ENCODE results near the gene ANKH. TPM values are rescaled to one million over a fixed set of nuclear protein-coding genes. Genes with fewer than 3 reads are reported as not detected.

The ANKH gene
- total and polyA plus RNA-seq, 12 donors: 4.8 to 45.6 (median 30.9) TPM

DNA sequence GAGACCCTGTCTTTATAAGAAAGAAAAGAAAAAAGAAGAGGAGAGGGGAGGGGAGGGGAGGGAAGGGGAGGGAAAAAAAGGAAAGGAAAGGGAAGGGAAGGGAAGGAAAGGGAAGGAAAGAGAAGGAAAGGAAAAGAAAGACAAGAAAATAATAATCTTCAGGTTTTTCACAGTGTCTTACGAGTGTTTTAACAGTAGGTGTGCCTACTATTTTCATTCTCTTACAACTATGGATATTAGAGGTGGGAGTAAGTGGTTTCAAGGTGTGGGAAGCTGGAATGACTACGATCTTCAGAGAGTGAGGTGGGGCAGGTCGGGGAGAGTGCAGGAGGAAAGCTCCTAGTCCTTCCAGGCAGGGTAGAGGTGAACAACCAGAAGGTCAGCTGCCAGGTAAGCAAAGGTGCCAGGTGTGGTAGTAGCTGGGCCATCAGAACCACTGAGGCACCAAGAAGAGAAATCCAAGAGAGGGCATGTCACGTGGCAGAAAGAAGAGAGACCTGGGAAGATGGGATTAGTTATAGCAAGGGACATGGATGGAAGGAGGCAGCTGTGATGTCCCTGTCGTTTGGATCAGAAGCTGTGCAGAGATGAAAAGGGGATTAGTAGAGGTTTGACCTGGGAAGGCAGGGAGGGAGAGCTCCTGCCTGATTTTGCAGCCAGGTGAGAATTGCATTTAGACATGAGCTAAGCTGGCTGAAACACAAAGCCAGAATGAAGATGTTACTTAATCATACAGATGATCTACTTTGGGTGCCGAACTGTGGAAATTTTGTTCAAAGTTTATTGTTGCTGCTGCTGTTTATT lies 111.6 kb downstream of the ANKH start:
- H3K27ac ChIP-seq: no peak overlapping the region
- WGBS, 4 donors: 69 to 85% (median 77%) methylated on average over 6 of the region's 6 CpGs
- H3K4me1 ChIP-seq (replicated peaks in 1 of 2): no peaks in the 10 kb centered on the region
- H3K36me3 ChIP-seq (replicated peaks in 1 of 2): no peaks in the 10 kb centered on the region
- intact Hi-C loops (cut with DNase I): no loop called here
- no peaks in the 10 kb centered on the region for H3K27me3 ChIP-seq
- TF ChIP-seq, protein P1, sequence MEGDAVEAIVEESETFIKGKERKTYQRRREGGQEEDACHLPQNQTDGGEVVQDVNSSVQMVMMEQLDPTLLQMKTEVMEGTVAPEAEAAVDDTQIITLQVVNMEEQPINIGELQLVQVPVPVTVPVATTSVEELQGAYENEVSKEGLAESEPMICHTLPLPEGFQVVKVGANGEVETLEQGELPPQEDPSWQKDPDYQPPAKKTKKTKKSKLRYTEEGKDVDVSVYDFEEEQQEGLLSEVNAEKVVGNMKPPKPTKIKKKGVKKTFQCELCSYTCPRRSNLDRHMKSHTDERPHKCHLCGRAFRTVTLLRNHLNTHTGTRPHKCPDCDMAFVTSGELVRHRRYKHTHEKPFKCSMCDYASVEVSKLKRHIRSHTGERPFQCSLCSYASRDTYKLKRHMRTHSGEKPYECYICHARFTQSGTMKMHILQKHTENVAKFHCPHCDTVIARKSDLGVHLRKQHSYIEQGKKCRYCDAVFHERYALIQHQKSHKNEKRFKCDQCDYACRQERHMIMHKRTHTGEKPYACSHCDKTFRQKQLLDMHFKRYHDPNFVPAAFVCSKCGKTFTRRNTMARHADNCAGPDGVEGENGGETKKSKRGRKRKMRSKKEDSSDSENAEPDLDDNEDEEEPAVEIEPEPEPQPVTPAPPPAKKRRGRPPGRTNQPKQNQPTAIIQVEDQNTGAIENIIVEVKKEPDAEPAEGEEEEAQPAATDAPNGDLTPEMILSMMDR (IDR thresholded peaks at IDR 0.05): no peak
- no peak for TF ChIP-seq POLR2A (IDR thresholded peaks at IDR 0.05)
- no peak for DNase-seq
- no peaks in the 10 kb centered on the region for H3K9me3 ChIP-seq (replicated peaks in 1 of 3)
- H3K4me3 ChIP-seq: no peak overlapping the region

DNA sequence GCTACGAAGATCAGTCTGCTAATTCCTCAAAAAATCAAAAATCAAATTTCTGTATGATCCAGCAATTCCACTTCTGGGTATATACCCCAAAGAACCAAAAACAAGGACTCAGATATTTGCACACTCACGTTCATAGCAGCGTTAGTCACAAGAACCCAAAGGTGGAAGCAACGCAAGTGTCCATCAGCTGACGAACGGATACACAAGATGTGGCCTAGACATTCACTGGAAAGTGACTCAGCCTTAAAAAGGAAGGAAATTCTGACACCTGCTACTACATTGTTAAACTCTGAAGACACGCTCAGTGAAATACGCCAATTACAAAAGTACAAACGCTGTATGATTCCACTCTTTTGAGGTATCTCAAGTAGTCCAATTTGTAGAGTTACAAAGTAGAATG lies 113.7 kb downstream of the ANKH start:
- no peak overlapping the region for H3K4me3 ChIP-seq
- H3K36me3 ChIP-seq (replicated peaks in 1 of 2): peaks cover 0 to 5% of the 10 kb centered on the region in 2 donors
- intact Hi-C loops (cut with DNase I): no loop called here
- peak in 3 of 7 donors; percentile 28 to 49 (median 43) for DNase-seq
- no peaks in the 10 kb centered on the region for H3K27me3 ChIP-seq
- whole genome bisulfite sequencing, 4 donors: 83 to 88% (median 84%) methylated on average over 9 of the region's 9 CpGs
- no peaks in the 10 kb centered on the region for H3K4me1 ChIP-seq (replicated peaks in 1 of 2)
- H3K9me3 ChIP-seq (replicated peaks in 1 of 3): no peaks in the 10 kb centered on the region
- TF ChIP-seq POLR2A (IDR thresholded peaks at IDR 0.05): no peak
- TF ChIP-seq, protein P1 (IDR thresholded peaks at IDR 0.05): no peak
- H3K27ac ChIP-seq: peak overlapping the region in 2 of 5 donors; percentile 31 to 70

DNA sequence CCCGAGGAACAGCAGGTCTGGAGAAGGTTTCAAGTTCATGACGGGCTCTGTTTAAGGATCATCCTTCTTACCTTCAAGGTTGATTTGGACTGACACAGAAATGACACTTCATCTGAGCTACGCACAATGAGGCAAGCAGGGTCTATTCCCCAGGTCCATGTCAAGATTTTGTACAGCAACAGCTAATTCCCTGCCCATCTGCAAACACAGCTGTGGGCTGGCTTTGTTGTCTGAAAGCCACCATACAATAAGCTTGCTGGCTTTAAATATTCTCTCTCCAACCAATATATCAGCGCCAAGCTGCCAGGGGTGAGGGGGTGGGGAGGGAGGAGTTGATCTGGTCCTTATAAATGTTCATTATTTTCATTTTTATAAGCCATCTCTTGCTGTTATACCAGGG lies 115.1 kb downstream of the ANKH start:
- Histone ChIP-seq H3K27me3 (no peaks in the 10 kb centered on the region), H3K4me3 (no peak overlapping the region), H3K9me3 (replicated peaks in 1 of 3) (no peaks in the 10 kb centered on the region), H3K27ac (no peak overlapping the region), H3K4me1 (replicated peaks in 1 of 2) (no peaks in the 10 kb centered on the region), H3K36me3 (replicated peaks in 1 of 2) (peaks cover 0 to 13% of the 10 kb centered on the region in 2 donors)
- no peak for DNase-seq
- intact Hi-C loops (cut with DNase I): no loop called here
- TF ChIP-seq, protein P1 (IDR thresholded peaks at IDR 0.05): no peak
- TF ChIP-seq POLR2A (IDR thresholded peaks at IDR 0.05): no peak
- WGBS, 4 donors: 94 to 100% (median 95%) methylated on average over 4 of the region's 4 CpGs

DNA sequence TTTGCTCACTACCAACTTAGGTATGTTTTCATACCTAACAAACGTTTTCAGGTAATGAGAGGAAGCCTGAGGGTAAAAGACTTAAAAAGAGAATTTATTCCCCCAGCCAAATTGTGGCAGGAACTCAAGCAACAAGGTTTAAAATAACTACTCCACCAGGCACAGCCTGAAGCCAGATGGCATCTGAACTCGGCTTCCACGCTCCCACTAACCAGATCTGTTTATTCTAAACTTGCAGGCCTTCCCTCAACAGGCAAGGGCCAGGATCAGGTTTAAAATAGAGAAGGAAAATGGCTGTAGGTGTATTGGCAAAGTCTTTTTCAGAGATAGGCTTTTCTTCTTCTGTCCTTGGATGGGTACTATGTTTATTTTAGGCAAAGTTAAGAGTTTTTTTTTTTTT lies 117.6 kb downstream of the ANKH start:
- peak in 1 of 7 donors; percentile 52 for DNase-seq
- no peaks in the 10 kb centered on the region for H3K9me3 ChIP-seq (replicated peaks in 1 of 3)
- TF ChIP-seq, protein P1 (IDR thresholded peaks at IDR 0.05): no peak
- TF ChIP-seq POLR2A (IDR thresholded peaks at IDR 0.05): no peak

More for the DNA sequence above, 117.6 kb downstream of the ANKH start:
- H3K4me3 ChIP-seq: no peak overlapping the region
- no peaks in the 10 kb centered on the region for H3K4me1 ChIP-seq (replicated peaks in 1 of 2)
- no peak overlapping the region for H3K27ac ChIP-seq
- H3K27me3 ChIP-seq: no peaks in the 10 kb centered on the region
- intact Hi-C loops (cut with DNase I): no loop called here
- WGBS, 4 donors: 74 to 84% (median 75%) methylated on average over 3 of the region's 3 CpGs
- peaks cover 0 to 25% of the 10 kb centered on the region in 2 donors for H3K36me3 ChIP-seq (replicated peaks in 1 of 2)
